AG08396 (cell line): ENCODE results near the gene SMG9.

Experiments used
- DNase-seq: peaks from one replicate; pipeline ENCODE4 v3.0.0; 2012; ENCODE audit warnings: low spot score, mixed read lengths

Gene SMG9, protein sequence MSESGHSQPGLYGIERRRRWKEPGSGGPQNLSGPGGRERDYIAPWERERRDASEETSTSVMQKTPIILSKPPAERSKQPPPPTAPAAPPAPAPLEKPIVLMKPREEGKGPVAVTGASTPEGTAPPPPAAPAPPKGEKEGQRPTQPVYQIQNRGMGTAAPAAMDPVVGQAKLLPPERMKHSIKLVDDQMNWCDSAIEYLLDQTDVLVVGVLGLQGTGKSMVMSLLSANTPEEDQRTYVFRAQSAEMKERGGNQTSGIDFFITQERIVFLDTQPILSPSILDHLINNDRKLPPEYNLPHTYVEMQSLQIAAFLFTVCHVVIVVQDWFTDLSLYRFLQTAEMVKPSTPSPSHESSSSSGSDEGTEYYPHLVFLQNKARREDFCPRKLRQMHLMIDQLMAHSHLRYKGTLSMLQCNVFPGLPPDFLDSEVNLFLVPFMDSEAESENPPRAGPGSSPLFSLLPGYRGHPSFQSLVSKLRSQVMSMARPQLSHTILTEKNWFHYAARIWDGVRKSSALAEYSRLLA

DNA sequence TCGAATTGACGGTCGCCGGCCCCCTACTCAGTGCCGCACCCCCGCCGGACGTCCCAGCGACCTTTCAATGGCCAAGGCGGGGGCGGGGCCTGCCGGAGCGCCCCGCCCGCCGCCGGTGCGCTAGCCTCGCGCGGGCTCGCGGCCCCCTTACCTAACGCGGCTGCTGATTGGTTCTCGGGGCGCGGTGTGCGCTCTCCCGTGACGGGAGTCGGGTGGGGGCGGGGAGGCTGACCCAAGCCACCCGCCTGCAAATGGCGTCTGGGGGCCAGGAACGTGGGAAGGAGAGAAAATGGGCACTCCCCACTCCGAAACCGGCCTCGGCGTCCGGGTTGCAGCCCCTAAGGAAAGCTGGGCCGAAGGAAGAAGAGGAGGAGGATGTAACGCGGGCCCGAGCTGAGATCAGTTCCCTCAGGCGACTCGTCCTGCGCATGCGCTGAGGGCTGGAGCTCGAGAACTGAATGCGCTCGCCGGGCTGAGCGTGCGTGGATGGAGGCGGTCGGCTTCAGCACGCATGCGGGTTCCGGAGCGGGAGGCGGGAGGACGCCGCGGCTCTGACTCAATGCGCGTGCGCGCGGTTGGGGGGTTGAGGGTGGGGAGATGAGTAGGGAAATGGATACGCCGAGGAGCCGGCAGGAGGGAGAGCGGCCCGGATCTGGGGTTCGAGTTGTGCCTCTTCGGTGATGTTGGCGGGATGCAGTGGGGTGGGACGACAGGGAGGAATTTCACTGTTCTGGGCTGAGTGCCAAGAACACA, at the start of gene SMG9:
TSS of gene SMG9 (minus strand) at position 460 of the 753 bp plus-strand sequence. CDS start 4,221 bp downstream, outside the sequence.
- DNase-seq: peak; percentile 99

DNA sequence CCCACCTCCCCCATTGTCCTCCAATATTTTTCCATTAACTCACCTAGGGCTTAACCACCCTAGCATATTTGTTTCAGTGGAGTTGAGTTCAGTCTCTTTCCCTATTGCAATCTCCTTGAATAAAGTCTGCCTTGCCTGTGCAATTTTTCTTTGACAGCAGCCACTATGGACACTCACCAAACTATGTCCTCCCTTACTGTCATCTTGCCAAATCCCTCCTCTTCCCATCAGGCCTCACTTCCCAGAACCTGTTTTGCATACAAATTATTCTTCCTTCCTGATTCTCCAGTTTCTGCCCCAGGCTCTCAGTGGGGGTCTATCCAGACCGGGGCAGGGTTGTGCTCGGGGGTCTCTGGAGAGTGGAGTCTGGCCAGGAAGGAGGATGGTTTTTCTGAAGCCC, 49.7 kb upstream of the SMG9 start:
- no peak for DNase-seq

DNA sequence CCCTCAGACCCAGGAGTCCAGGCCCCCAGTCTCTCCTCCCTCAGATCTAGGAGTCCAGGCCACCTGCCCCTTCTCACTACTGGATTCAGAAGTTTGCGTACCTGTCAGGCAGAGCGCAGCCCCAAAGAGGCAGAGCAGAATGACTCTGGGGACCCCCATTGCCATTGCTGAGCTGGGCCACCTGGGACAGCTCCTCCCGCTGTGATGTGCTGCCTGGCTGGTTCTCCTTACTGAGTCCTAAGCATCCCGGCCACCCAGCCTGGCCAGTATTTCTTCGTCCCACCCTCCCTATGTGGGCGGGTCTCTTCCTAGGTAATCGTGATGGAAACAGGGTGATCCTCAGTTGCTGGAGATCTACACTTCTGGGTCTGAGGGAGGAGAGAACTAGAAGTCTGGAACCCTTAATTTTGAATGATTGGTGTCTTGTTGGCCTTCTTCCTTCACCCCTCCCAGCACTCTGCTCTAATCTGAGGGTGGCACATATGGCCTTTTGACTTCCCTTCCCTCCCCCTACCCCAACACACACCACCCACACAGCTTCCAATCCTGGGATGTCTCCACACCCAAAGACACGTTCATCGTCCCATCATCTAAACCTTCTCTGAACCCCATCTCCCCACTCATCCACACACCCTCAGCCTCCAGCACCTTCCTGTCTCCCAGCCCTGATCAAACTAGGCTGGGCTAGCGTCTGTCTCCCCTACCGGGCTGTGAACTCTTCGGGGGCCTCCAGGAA, 47.6 kb upstream of the SMG9 start, which contains the start of gene LYPD5:
TSS of gene LYPD5 (minus strand) at position 232 of the 736 bp plus-strand sequence. CDS start at position 165, 67 bp downstream.
- DNase-seq: no peak

- DNase-seq: no peak
Observed at GRCh38 chr19:43799502-43800142, 44.9 kb upstream of the SMG9 start.

DNA sequence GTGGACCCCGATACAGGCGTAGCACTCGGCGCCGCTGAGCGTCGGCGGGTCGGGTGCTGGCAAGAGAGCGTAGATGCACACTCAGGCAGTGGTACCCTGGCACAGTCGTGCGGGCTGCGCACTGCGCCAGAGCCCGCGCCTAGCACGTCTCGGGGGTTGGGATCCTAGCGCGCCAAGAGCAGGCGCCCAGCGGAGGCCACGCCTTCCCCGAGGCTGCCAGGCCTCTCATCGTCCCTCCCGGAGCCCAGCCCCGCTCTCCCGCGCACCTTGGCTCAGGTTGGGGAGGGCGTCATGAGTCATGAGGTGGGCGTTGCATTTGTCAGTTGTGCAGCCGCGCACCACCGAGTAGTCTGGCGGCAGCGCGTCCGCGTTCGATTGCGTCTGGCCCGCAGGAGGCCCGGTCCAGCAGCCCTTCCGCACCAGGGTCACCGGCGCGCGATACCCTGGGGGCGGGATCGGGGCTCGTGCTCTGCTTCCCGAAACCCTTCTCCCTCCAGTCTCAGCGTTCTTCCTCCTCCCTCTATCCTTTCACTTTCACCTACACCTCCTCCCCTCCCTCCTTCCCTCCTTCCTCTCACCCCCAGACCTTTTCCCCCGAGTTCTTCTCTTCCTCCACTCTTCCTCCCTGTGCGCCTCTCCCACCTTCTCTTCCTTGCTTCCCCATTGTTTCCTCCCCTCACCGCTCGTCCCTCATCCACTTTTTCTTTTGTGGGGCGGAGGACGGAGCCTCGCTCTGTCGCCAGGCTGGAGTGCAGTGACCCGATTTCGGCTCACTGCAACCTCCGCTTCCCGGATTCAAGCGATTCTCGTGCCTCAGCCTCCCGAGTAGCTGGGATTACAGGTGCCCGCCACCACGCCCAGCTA, 44.0 kb upstream of the SMG9 start:
- peak; percentile 22 for DNase-seq

- no peak for DNase-seq
Observed at GRCh38 chr19:43798026-43798545, 43.3 kb upstream of the SMG9 start.

DNA sequence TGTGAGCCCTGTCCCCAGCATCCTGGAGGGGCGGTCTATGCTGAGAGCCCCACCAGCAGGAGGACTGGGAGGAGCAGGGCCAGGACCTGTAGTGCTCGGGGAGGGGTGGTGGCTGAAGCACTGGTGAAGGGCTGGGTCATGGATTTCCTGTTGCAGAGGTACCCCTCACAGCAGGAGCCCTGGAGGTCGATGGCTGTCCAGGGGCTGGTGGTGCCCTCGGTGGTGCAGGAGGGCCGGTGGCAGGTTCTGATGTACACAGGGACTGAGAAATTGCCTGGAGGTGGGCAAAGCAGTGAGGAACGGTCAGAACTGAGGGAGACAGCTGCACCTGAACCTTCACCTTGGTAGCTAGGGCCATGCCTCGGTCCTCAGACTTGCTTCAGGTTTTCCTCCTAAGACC, 42.8 kb upstream of the SMG9 start:
- no peak for DNase-seq

DNA sequence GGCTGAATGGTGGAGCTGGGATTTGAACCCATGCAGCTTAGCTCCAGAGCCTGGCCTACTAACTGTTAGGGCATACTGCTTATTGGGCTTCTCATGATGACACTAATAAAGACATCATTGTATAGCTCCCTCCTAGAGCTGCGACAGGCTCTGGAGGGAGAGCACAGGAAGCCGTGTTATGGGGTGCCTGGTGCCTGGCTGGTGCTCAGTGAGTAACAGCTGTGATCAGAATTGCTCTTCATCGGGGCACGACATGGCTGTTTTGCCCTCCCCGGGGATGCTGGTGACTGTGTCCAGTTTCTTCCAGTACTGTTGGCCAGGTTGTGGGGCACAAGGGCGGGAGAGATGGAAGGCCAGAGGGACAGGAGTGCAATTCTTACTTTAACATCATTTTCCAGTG, 42.4 kb upstream of the SMG9 start:
- DNase-seq: no peak

- no peak for DNase-seq
Observed at GRCh38 chr19:43790587-43790986, 35.8 kb upstream of the SMG9 start.

DNA sequence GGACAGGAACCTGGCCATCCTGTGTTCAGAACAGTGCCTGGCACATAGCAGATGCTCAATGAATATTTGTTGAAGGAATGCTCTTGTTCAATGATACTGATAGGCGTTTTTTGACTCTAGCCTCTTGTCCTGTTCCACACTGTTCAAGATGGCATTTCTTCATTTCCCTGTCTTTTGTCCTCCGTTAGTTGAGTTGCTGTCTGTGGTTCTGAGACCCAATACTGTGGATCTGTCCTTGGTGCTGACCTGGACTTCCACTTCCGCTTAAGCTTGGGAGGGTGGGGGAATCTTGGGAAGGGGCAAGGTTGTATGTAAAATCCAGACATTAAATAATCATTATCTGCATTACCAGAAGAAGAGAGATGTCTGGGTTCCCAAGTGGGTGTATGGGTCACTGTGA, 34.3 kb upstream of the SMG9 start:
- DNase-seq: peak; percentile 47

- no peak for DNase-seq
Observed at GRCh38 chr19:43786665-43787064, 31.9 kb upstream of the SMG9 start.

DNA sequence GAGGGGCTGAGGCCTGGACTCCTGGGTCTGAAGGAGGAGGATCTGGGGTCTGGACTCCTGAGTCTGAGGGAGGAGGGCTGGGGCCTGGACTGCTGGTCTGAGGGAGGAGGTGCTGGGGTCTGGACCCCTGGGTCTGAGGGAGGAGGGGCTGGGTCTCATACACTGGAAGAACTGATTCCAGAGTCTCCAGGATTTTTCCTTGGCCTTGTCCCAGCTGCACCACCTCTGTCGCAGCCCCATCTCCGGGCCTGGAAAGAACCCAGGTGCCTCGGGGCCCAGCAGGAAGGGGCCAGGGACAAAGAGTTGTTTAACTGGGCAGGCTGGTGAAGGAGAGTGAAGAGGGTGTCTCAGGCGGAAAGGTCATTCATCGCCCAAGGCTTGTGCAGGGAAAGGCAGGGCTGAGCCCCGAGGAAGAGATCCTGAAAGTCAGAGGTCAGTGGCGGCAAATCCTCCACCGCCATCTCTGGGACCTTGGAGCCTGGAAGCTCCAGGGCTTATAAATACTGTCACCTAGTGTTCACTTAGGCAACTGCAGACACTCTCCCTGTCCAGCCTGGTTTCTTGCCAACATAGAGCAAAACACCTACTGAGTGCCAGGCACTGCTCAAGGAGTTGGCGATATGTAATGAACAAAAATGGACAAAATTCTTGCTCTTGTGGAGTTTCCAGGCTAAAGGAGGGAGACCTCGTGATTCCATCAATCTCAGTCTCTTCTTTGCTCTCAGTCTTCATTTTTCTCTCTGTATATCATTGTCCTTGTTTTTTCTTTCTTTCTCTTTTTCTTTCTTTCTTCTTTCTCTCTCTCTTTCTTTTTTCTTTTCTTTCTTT, 30.4 kb upstream of the SMG9 start:
- DNase-seq: peak; percentile 77

GRCh38 chr19:43784241-43784980, 29.6 kb upstream of the SMG9 start:
- DNase-seq: peak; percentile 90

- DNase-seq: no peak
Observed at GRCh38 chr19:43783636-43784035, 28.9 kb upstream of the SMG9 start.

DNA sequence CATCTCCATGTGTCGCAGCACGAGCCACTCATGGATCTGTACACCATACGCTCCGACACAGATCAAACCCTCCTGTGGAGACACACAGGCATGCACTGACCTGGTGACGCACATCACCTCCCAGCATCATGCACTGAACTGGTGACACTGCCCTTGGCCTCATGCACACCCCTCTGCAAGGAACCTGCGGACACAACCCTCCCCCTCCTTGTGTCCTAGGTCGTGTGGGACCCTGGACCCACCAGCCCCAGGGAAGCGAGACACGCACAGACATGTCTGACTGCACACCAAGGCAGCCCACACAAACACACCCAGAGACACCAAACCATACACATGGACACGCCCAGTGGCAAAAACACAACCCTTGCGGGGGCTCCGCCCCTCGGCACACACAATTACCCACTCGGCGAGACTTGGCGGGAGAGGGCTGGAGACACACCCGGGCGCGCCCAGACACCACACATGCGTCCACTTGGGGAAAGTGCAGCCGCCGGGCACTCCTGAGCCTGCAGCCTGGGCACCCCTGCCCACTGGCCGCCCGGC, 28.0 kb upstream of the SMG9 start:
- DNase-seq: no peak

DNA sequence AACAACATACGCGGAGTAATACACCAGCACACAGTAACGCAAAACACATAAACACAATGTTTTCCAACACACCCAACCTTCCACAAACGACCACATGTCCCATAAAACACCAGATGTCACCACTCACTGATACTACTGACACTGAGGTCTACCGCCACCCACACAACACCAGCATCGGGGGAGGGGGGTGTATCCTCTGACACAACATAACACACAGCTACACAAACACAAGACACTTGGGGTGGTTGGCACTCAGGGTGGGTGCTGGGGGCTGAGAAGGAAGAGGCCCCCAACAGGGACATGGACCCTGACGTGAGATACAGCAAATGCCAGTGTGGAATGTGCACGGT, 27.5 kb upstream of the SMG9 start:
- DNase-seq: no peak

GRCh38 chr19:43781630-43782310, 27.0 kb upstream of the SMG9 start:
- no peak for DNase-seq
